ENCODE measurements around the gene ZNF76.

- no peak for TF ChIP-seq CTCF (conservative IDR thresholded peaks at IDR 0.05)
- no peak for TF ChIP-seq EZH2 (IDR thresholded peaks at IDR 0.05; ENCODE audit: low read depth)
Observed at GRCh38 chr6:35321091-35321490, 61.6 kb downstream of the ZNF76 start.
